HFFc6 (cell line): ENCODE data around the gene MTA3. TPM values are rescaled to one million over a fixed set of nuclear protein-coding genes. Genes with fewer than 3 reads are reported as not detected.

Experiments used
- DNase-seq: peaks from one replicate; pipeline ENCODE4 v3.0.0-alpha.2; 2018
- H3K27ac Mint-ChIP-seq: 2 replicates; pipeline ENCODE4 v1.8.0; 2020; ENCODE audit warnings: mild to moderate bottlenecking, mixed read lengths
- H3K27me3 Mint-ChIP-seq: 2 replicates; pipeline ENCODE4 v1.8.0; 2021; ENCODE audit warnings: mild to moderate bottlenecking, moderate library complexity, mixed read lengths; ENCODE audit not compliant: insufficient read depth
- H3K36me3 Mint-ChIP-seq: 2 replicates; pipeline ENCODE4 v1.8.0; 2021; ENCODE audit warnings: low read depth, mixed read lengths
- H3K4me1 Mint-ChIP-seq: 2 replicates; pipeline ENCODE4 v1.8.0; 2020; ENCODE audit warnings: low read depth, mixed read lengths
- H3K4me3 Mint-ChIP-seq: 2 replicates; pipeline ENCODE4 v1.8.0; 2020; ENCODE audit warnings: mild to moderate bottlenecking, moderate library complexity, mixed read lengths
- H3K9me3 Mint-ChIP-seq: 2 replicates; pipeline ENCODE4 v1.8.0; 2020; ENCODE audit warnings: mild to moderate bottlenecking, mixed read lengths
- total RNA-seq, 6 experiments: library from RNA; stranded (reverse); fragmentation: NEBNext Ultra II Directional; extraction: Animal tissue kit (Norgen Biotek cat#: 25700); gene quantifications; 2 replicates in 1 of 6; 3 replicates in 5 of 6; pipeline ENCODE4 v1.2.3, GENCODE V29; 2021
- TF ChIP-seq, protein P1 (sequence below): fragments of 200-600 bp; sonication (generic); IDR thresholded peaks from 2 replicates; pipeline ENCODE4 v1.5.0; 2021; ENCODE audit warnings: antibody characterized with exemption, mild to moderate bottlenecking

The MTA3 gene
- total RNA-seq, 6 experiments from 2014 or later, result 26.2 to 33.4 (median 30.7) TPM

DNA sequence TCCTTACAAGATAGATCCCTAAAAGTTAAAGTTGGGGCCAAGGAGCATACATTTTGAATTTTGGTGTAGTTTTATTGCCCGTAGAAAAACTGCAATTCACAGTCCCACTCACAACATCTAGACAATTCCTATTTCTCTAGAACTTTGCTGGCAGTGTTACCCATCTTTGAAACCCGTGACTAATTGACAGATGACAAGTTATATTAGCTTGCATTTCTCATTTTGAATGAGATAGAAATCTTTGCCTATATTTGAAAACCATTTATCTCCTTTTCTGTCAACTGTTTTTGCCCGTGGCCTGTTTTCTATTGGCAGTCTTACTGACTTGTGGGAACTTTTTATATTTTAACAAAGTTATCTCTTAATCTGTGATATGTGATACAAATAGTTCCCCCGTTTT, 145.5 kb downstream of the MTA3 start:
- Mint-ChIP-seq H3K27ac (no peak overlapping the region), H3K9me3 (no peaks in the 10 kb centered on the region), H3K4me3 (no peak overlapping the region), H3K4me1 (no peaks in the 10 kb centered on the region), H3K36me3 (peaks cover 3% of the 10 kb centered on the region), H3K27me3 (no peaks in the 10 kb centered on the region)
- TF ChIP-seq, protein P1, sequence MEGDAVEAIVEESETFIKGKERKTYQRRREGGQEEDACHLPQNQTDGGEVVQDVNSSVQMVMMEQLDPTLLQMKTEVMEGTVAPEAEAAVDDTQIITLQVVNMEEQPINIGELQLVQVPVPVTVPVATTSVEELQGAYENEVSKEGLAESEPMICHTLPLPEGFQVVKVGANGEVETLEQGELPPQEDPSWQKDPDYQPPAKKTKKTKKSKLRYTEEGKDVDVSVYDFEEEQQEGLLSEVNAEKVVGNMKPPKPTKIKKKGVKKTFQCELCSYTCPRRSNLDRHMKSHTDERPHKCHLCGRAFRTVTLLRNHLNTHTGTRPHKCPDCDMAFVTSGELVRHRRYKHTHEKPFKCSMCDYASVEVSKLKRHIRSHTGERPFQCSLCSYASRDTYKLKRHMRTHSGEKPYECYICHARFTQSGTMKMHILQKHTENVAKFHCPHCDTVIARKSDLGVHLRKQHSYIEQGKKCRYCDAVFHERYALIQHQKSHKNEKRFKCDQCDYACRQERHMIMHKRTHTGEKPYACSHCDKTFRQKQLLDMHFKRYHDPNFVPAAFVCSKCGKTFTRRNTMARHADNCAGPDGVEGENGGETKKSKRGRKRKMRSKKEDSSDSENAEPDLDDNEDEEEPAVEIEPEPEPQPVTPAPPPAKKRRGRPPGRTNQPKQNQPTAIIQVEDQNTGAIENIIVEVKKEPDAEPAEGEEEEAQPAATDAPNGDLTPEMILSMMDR, result no peak
- no peak for DNase-seq

DNA sequence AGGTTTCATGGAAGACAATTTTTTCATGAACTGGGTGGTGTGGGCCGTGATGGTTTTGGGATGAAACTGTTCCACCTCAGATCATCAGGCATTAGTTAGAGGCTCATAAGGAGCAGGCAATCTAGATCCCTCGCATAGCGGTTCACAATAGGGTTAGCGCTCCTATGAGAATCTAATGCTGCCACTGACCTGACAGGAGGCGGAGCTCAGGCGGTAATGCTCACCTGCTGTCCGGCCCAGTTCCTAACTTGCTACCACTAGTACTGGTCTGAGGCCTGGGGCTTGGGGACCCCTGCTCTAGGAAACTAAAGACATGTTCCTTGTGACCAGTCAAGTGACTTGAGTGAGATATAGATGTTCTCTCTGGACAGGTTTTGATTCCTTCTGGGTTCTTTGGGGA, 146.3 kb downstream of the MTA3 start:
- DNase-seq, result no peak
- Mint-ChIP-seq H3K27me3 (no peaks in the 10 kb centered on the region), H3K4me1 (no peaks in the 10 kb centered on the region), H3K27ac (no peak overlapping the region), H3K4me3 (no peak overlapping the region), H3K9me3 (no peaks in the 10 kb centered on the region), H3K36me3 (no peaks in the 10 kb centered on the region)
- TF ChIP-seq, protein P1, result no peak

DNA sequence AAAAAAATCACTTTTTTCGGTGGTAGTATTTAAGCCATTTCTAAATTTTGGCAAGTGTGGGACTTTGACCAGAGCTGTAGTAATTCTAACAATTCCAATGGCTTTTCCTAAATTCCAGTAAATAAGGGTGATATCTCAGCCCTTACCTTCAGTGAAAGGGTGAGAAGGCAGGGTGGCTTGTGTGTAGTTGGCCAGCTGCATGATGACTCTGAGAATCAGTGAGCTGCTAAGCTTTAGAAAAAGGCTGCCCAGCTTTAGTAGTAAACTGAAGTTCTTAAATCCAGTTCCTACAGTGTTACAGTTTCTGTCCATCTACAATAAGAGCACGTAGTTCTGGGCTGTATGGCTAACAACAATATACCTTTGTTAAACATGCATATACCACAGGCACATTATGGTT, 153.5 kb downstream of the MTA3 start:
- H3K27ac Mint-ChIP-seq, result peak overlapping the region; percentile 44
- TF ChIP-seq, protein P1, result no peak
- H3K36me3 Mint-ChIP-seq, result no peaks in the 10 kb centered on the region
- peaks cover 16% of the 10 kb centered on the region for H3K4me1 Mint-ChIP-seq
- H3K27me3 Mint-ChIP-seq, result no peaks in the 10 kb centered on the region; the same call in 1 of the 2 replicates
- no peak for DNase-seq
- no peaks in the 10 kb centered on the region for H3K9me3 Mint-ChIP-seq
- no peak overlapping the region for H3K4me3 Mint-ChIP-seq

DNA sequence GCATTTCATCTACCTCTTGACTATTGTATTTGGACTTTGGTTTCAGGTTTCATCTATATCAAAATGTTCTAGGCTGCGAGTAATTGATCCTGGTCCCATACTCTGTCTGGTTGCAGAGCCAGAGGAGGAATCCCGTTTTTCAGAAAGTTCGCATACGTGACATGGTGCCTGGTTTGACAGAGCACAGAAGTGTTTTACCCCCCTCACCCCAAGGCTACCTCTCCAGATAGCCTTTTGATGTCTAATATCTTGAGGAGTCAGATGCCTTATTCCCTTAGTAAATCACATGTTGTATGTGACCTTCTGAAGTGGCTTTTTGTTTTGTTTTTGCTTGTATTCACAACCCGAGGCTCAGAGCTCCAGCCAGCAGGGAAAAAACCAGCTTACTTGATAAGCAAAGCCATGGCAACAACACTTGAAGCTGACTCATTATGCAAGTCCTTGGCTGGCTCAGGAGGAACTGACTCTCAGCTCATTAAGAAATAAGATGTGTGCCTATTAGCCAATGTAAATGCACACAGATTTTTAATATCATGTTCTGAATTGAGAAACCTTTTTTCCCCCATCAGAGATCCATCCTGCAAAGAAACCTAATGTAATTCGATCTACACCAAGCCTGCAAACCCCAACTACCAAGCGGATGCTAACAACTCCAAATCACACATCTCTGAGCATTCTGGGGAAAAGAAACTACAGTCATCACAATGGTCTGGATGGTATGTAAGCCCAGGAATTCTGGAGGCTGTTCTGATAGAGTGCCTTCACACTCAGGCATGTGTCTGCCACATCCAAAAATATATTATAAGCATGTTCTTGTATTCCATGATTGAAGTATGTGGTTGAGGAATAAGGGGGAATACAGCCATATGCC, 154.1 kb downstream of the MTA3 start:
- TF ChIP-seq, protein P1, result no peak
- Mint-ChIP-seq H3K36me3 (no peaks in the 10 kb centered on the region), H3K4me1 (peaks cover 16% of the 10 kb centered on the region), H3K27me3 (no peaks in the 10 kb centered on the region; the same call in 1 of the 2 replicates), H3K9me3 (no peaks in the 10 kb centered on the region), H3K4me3 (no peak overlapping the region), H3K27ac (peak overlapping the region; percentile 44)
- DNase-seq, result peak; percentile 84

DNA sequence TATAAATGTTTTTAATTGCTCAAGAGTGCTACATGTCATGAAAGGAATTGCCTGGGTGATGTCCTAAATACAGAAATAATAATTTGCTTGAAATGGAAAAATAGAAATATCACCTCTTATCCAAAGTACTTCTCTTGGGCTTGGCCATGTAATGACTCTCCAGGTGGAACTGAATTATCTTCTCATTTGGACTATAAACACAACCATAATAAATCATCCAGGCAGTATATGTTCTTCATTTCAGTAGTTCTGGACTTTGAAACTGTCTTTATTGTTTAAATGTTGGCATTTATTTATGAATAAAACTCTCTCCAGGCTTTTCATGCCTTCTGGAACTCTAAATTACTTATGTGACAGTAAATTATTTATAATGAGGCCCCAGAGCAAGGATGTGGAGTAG, 155.0 kb downstream of the MTA3 start:
- H3K9me3 Mint-ChIP-seq, result no peaks in the 10 kb centered on the region
- TF ChIP-seq, protein P1, result no peak
- H3K4me1 Mint-ChIP-seq, result peaks cover 16% of the 10 kb centered on the region
- no peaks in the 10 kb centered on the region for H3K36me3 Mint-ChIP-seq
- no peaks in the 10 kb centered on the region; the same call in 1 of the 2 replicates for H3K27me3 Mint-ChIP-seq
- H3K4me3 Mint-ChIP-seq, result no peak overlapping the region
- DNase-seq, result no peak
- no peak overlapping the region for H3K27ac Mint-ChIP-seq
